Astrocyte (in vitro differentiated cells and primary cell): Measurements from ENCODE around the gene SLC4A5. TPM values are rescaled to one million over a fixed set of nuclear protein-coding genes. Genes with fewer than 3 reads are reported as not detected.
A peak's percentile ranks its signal among the peaks of the same experiment; 100 is the strongest.

Experiments
- DNase-seq: peaks from one replicate; pipeline ENCODE4 v3.0.0-alpha.2; 2010; ENCODE audit warnings: low read depth
- FAIRE-seq: peaks from 2 replicates; lab custom pipeline; 2011; peaks lifted over from hg19 to GRCh38; lab: Jason Lieb, UNC
- H2AFZ ChIP-seq: 2 replicates; pipeline ENCODE4 v1.6.0; 2012; ENCODE audit warnings: low read depth, low read length, inconsistent platforms
- H3K27ac ChIP-seq: 2 replicates; pipeline ENCODE4 v1.5.1; 2011; ENCODE audit warnings: low read depth, low read length, inconsistent platforms
- H3K27me3 ChIP-seq: 2 replicates; pipeline ENCODE4 v1.6.0; 2011; ENCODE audit warnings: low read length, inconsistent platforms; ENCODE audit not compliant: insufficient read depth
- H3K36me3 ChIP-seq: 2 replicates; pipeline ENCODE4 v1.5.1; 2011; ENCODE audit warnings: low read length, inconsistent platforms; ENCODE audit not compliant: insufficient read depth
- H3K4me1 ChIP-seq: 2 replicates; pipeline ENCODE4 v1.5.1; 2011; ENCODE audit warnings: low read length, inconsistent platforms; ENCODE audit not compliant: insufficient read depth
- H3K4me2 ChIP-seq: 2 replicates; pipeline ENCODE4 v1.6.0; 2012; ENCODE audit warnings: low read length, inconsistent platforms
- H3K4me3 ChIP-seq: 2 replicates; pipeline ENCODE4 v1.5.1; 2011; ENCODE audit warnings: low read depth, mild to moderate bottlenecking, low read length, inconsistent platforms; ENCODE audit not compliant: insufficient read depth
- H3K79me2 ChIP-seq: 2 replicates; pipeline ENCODE4 v1.6.0; 2012; ENCODE audit warnings: mild to moderate bottlenecking, low read length, inconsistent platforms; ENCODE audit not compliant: insufficient read depth
- H3K9ac ChIP-seq: 2 replicates; pipeline ENCODE4 v1.6.0; 2012; ENCODE audit warnings: mild to moderate bottlenecking, low read length, inconsistent platforms
- H3K9me3 ChIP-seq: 2 replicates; pipeline ENCODE4 v1.5.1; 2012; ENCODE audit warnings: low read depth, mild to moderate bottlenecking, low read length, inconsistent platforms; ENCODE audit not compliant: insufficient read depth
- H4K20me1 ChIP-seq: 2 replicates; pipeline ENCODE4 v1.6.0; 2012; ENCODE audit warnings: low read length, inconsistent platforms; ENCODE audit not compliant: insufficient read depth
- H3K27ac Mint-ChIP-seq: one replicate; pipeline ENCODE4 v1.8.0; 2021; ENCODE audit warnings: mild to moderate bottlenecking, mixed read lengths; ENCODE audit not compliant: unreplicated experiment
- H3K27me3 Mint-ChIP-seq: one replicate; pipeline ENCODE4 v1.8.0; 2021; ENCODE audit warnings: low read depth, mixed read lengths; ENCODE audit not compliant: unreplicated experiment
- H3K36me3 Mint-ChIP-seq: one replicate; pipeline ENCODE4 v1.8.0; 2021; ENCODE audit warnings: low read depth, mixed read lengths; ENCODE audit not compliant: unreplicated experiment
- H3K4me1 Mint-ChIP-seq: one replicate; pipeline ENCODE4 v1.8.0; 2021; ENCODE audit warnings: low read depth, mixed read lengths; ENCODE audit not compliant: unreplicated experiment
- H3K4me3 Mint-ChIP-seq: one replicate; pipeline ENCODE4 v1.8.0; 2021; ENCODE audit warnings: mild to moderate bottlenecking, moderate library complexity, mixed read lengths; ENCODE audit not compliant: unreplicated experiment
- H3K9me3 Mint-ChIP-seq: one replicate; pipeline ENCODE4 v1.8.0; 2021; ENCODE audit warnings: mild to moderate bottlenecking, mixed read lengths; ENCODE audit not compliant: unreplicated experiment
- CTCF ChIP-seq: IDR thresholded peaks from 2 replicates; pipeline ENCODE4 v1.5.1; 2011; ENCODE audit warnings: low read depth, mild to moderate bottlenecking, inconsistent platforms, low read length, moderate library complexity; ENCODE audit not compliant: insufficient read depth
- EZH2 ChIP-seq: IDR thresholded peaks from 2 replicates; pipeline ENCODE4 v1.6.1; 2012; ENCODE audit warnings: mild to moderate bottlenecking, low read length, inconsistent platforms; ENCODE audit not compliant: insufficient read depth
- total RNA-seq: library from RNA; stranded (reverse); gene quantifications from 2 replicates; pipeline ENCODE4 v1.2.1, GENCODE V29; 2021

SLC4A5 gene
- total RNA-seq, 1 donor from 2014 or later, result 0.41 TPM

GRCh38 chr2:74212702-74213410, 130.4 kb downstream of the SLC4A5 start:
- DNase-seq, result no peak
- Mint-ChIP-seq H3K4me3 (no peak overlapping the region), H3K27me3 (no peaks in the 10 kb centered on the region), H3K9me3 (no peaks in the 10 kb centered on the region), H3K4me1 (peaks cover 11% of the 10 kb centered on the region), H3K36me3 (peaks cover 24% of the 10 kb centered on the region), H3K27ac (no peak overlapping the region)
- TF ChIP-seq EZH2 (no peak), CTCF (no peak)
- Histone ChIP-seq H3K9ac (no peak overlapping the region), H2AFZ (no peak overlapping the region), H3K27me3 (no peaks in the 10 kb centered on the region), H3K27ac (no peak overlapping the region), H3K36me3 (peaks cover 62% of the 10 kb centered on the region), H3K79me2 (peaks cover 11% of the 10 kb centered on the region), H3K9me3 (no peaks in the 10 kb centered on the region), H3K4me1 (no peaks in the 10 kb centered on the region), H3K4me2 (no peak overlapping the region), H4K20me1 (peaks cover 24% of the 10 kb centered on the region), H3K4me3 (no peak overlapping the region)
- no peak for FAIRE-seq

GRCh38 chr2:74206180-74206688, 137.0 kb downstream of the SLC4A5 start:
- peaks cover 72% of the 10 kb centered on the region for H4K20me1 ChIP-seq

More at GRCh38 chr2:74206180-74206688, 137.0 kb downstream of the SLC4A5 start:
- H3K27ac ChIP-seq, result no peak overlapping the region
- H3K4me1 ChIP-seq, result no peaks in the 10 kb centered on the region
- TF ChIP-seq EZH2, result no peak
- TF ChIP-seq CTCF, result no peak
- no peak overlapping the region for H3K9ac ChIP-seq
- peak; percentile 34 for DNase-seq
- no peak overlapping the region for H3K4me2 ChIP-seq
- Mint-ChIP-seq H3K4me1 (peaks cover 40% of the 10 kb centered on the region), H3K36me3 (peaks cover 31% of the 10 kb centered on the region), H3K27me3 (no peaks in the 10 kb centered on the region), H3K9me3 (no peaks in the 10 kb centered on the region), H3K27ac (peak overlapping the region; percentile 72), H3K4me3 (peak overlapping the region; percentile 23)
- no peaks in the 10 kb centered on the region for H3K9me3 ChIP-seq
- H3K36me3 ChIP-seq, result peaks cover 29% of the 10 kb centered on the region
- H2AFZ ChIP-seq, result no peak overlapping the region
- FAIRE-seq, result no peak
- no peak overlapping the region for H3K4me3 ChIP-seq
- H3K79me2 ChIP-seq, result peaks cover 77% of the 10 kb centered on the region
- H3K27me3 ChIP-seq, result no peaks in the 10 kb centered on the region
